ENCODE measurements around the gene PAPPA. TPM values are rescaled to one million over a fixed set of nuclear protein-coding genes. Genes with fewer than 3 reads are reported as not detected.

The PAPPA gene
- total and polyA plus RNA-seq, 7 experiments from 2014 or later: 0.07 to 0.64 (median 0.48) TPM; not detected in 4

GRCh38 chr9:116151966-116152381, 1.6 kb upstream of the PAPPA start:
- H3K27me3 Mint-ChIP-seq: peaks cover 63 to 76% (median 73%) of the 10 kb centered on the region in 5 donors
- H3K9me3 Mint-ChIP-seq: peaks cover 0 to 20% (median 2%) of the 10 kb centered on the region in 11 donors
- no peaks in the 10 kb centered on the region for H3K36me3 ChIP-seq (ENCODE audit: control insufficient read depth in 2 of 3, insufficient read depth in 3 of 3, low read length in 3 of 3)
- no peaks in the 10 kb centered on the region for H3K4me1 ChIP-seq (ENCODE audit: control insufficient read depth in 2 of 2, insufficient read depth in 2 of 2, low read length in 2 of 2)
- ChIA-PET CTCF (no interaction called here), POLR2A (no interaction called here)
- H3K27ac ChIP-seq (ENCODE audit: low read depth, low read length): no peak overlapping the region
- H3K36me3 Mint-ChIP-seq: peaks cover 0 to 5% (median 0%) of the 10 kb centered on the region in 5 donors
- intact Hi-C loops (cut with micrococcal nuclease): no loop called here
- no peaks in the 10 kb centered on the region for H3K27me3 ChIP-seq (ENCODE audit: control insufficient read depth in 2 of 2, insufficient read depth in 2 of 2, low read length in 2 of 2)
- H3K27ac Mint-ChIP-seq: no peak overlapping the region
- ATAC-seq: no peak
- H3K4me1 Mint-ChIP-seq: peaks cover 0 to 19% (median 5%) of the 10 kb centered on the region in 7 donors
- DNase-seq: no peak
- H3K4me3 ChIP-seq (ENCODE audit: low read length): no peak overlapping the region
- H3K9me3 ChIP-seq (ENCODE audit: control insufficient read depth in 2 of 3, low read length in 3 of 3): no peaks in the 10 kb centered on the region
- no peak overlapping the region for H3K4me3 Mint-ChIP-seq

GRCh38 chr9:116152390-116152789, 1.2 kb upstream of the PAPPA start:
- no peaks in the 10 kb centered on the region for H3K27me3 ChIP-seq (ENCODE audit: control insufficient read depth in 2 of 2, insufficient read depth in 2 of 2, low read length in 2 of 2)
- H3K27ac ChIP-seq (ENCODE audit: low read depth, low read length): no peak overlapping the region
- Mint-ChIP-seq H3K4me1 (peaks cover 0 to 19% (median 5%) of the 10 kb centered on the region in 7 donors), H3K9me3 (peaks cover 0 to 20% (median 2%) of the 10 kb centered on the region in 11 donors), H3K4me3 (peak overlapping the region in 1 of 10 donors; percentile 34), H3K27me3 (peaks cover 68 to 78% (median 75%) of the 10 kb centered on the region in 5 donors), H3K36me3 (peaks cover 0 to 5% (median 0%) of the 10 kb centered on the region in 5 donors), H3K27ac (no peak overlapping the region)
- intact Hi-C loops (cut with micrococcal nuclease): no loop called here
- DNase-seq: no peak
- no peaks in the 10 kb centered on the region for H3K9me3 ChIP-seq (ENCODE audit: control insufficient read depth in 2 of 3, low read length in 3 of 3)
- ChIA-PET CTCF (no interaction called here), POLR2A (no interaction called here)
- H3K4me3 ChIP-seq (ENCODE audit: low read length): no peak overlapping the region
- no peak for ATAC-seq
- H3K36me3 ChIP-seq (ENCODE audit: control insufficient read depth in 2 of 3, insufficient read depth in 3 of 3, low read length in 3 of 3): no peaks in the 10 kb centered on the region
- H3K4me1 ChIP-seq (ENCODE audit: control insufficient read depth in 2 of 2, insufficient read depth in 2 of 2, low read length in 2 of 2): no peaks in the 10 kb centered on the region

- DNase-seq (no peak), ATAC-seq (no peak)
- Histone ChIP-seq H3K27me3 (ENCODE audit: control insufficient read depth in 2 of 2, insufficient read depth in 2 of 2, low read length in 2 of 2) (no peaks in the 10 kb centered on the region), H3K4me3 (ENCODE audit: low read length) (no peak overlapping the region), H3K9me3 (ENCODE audit: control insufficient read depth in 2 of 3, low read length in 3 of 3) (no peaks in the 10 kb centered on the region), H3K27ac (ENCODE audit: low read depth, low read length) (no peak overlapping the region), H3K4me1 (ENCODE audit: control insufficient read depth in 2 of 2, insufficient read depth in 2 of 2, low read length in 2 of 2) (no peaks in the 10 kb centered on the region), H3K36me3 (ENCODE audit: control insufficient read depth in 2 of 3, insufficient read depth in 3 of 3, low read length in 3 of 3) (no peaks in the 10 kb centered on the region)
- POLR2A ChIA-PET: no interaction called here
- peaks cover 72 to 86% (median 79%) of the 10 kb centered on the region in 5 donors for H3K27me3 Mint-ChIP-seq
- H3K4me3 Mint-ChIP-seq: peak overlapping the region in 6 of 10 donors; percentile 33 to 62 (median 50)
- no peak overlapping the region for H3K27ac Mint-ChIP-seq
- H3K9me3 Mint-ChIP-seq: peaks cover 0 to 20% (median 2%) of the 10 kb centered on the region in 11 donors
- CTCF ChIA-PET: no interaction called here
- intact Hi-C loops (cut with micrococcal nuclease): no loop called here
- peaks cover 0 to 5% (median 0%) of the 10 kb centered on the region in 5 donors for H3K36me3 Mint-ChIP-seq
- peaks cover 0 to 19% (median 5%) of the 10 kb centered on the region in 7 donors for H3K4me1 Mint-ChIP-seq
Observed at GRCh38 chr9:116152941-116153764, 438 bp upstream of the PAPPA start.

- H3K36me3 Mint-ChIP-seq: peaks cover 0 to 5% (median 0%) of the 10 kb centered on the region in 5 donors
- no peak overlapping the region for H3K27ac Mint-ChIP-seq
- Histone ChIP-seq H3K27ac (ENCODE audit: low read depth, low read length) (no peak overlapping the region), H3K9me3 (ENCODE audit: control insufficient read depth in 2 of 3, low read length in 3 of 3) (no peaks in the 10 kb centered on the region), H3K4me1 (ENCODE audit: control insufficient read depth in 2 of 2, insufficient read depth in 2 of 2, low read length in 2 of 2) (no peaks in the 10 kb centered on the region), H3K36me3 (ENCODE audit: control insufficient read depth in 2 of 3, insufficient read depth in 3 of 3, low read length in 3 of 3) (no peaks in the 10 kb centered on the region), H3K4me3 (ENCODE audit: low read length) (no peak overlapping the region), H3K27me3 (ENCODE audit: control insufficient read depth in 2 of 2, insufficient read depth in 2 of 2, low read length in 2 of 2) (no peaks in the 10 kb centered on the region)
- POLR2A ChIA-PET: no interaction called here
- peaks cover 0 to 19% (median 5%) of the 10 kb centered on the region in 7 donors for H3K4me1 Mint-ChIP-seq
- DNase-seq: no peak
- ATAC-seq: no peak
- intact Hi-C loops (cut with micrococcal nuclease): no loop called here
- H3K4me3 Mint-ChIP-seq: peak overlapping the region in 1 of 10 donors; percentile 7
- peaks cover 76 to 88% (median 85%) of the 10 kb centered on the region in 5 donors for H3K27me3 Mint-ChIP-seq
- CTCF ChIA-PET: no interaction called here
- peaks cover 0 to 15% (median 5%) of the 10 kb centered on the region in 11 donors for H3K9me3 Mint-ChIP-seq
Observed at GRCh38 chr9:116154334-116154975, 864 bp downstream of the PAPPA start.

- intact Hi-C loops (cut with micrococcal nuclease): no loop called here
- H3K27me3 ChIP-seq (ENCODE audit: control insufficient read depth in 2 of 2, insufficient read depth in 2 of 2, low read length in 2 of 2): no peaks in the 10 kb centered on the region
- POLR2A ChIA-PET: no interaction called here
Observed at GRCh38 chr9:116154976-116155697, 1.5 kb downstream of the PAPPA start.

GRCh38 chr9:116155698-116156039, 2.1 kb downstream of the PAPPA start:
- no peak overlapping the region for H3K27ac Mint-ChIP-seq
- no peak for DNase-seq
- no peaks in the 10 kb centered on the region for H3K36me3 ChIP-seq (ENCODE audit: control insufficient read depth in 2 of 3, insufficient read depth in 3 of 3, low read length in 3 of 3)
- POLR2A ChIA-PET: no interaction called here
- peaks cover 0 to 15% (median 4%) of the 10 kb centered on the region in 11 donors for H3K9me3 Mint-ChIP-seq
- peaks cover 72 to 83% (median 78%) of the 10 kb centered on the region in 5 donors for H3K27me3 Mint-ChIP-seq
- H3K4me1 Mint-ChIP-seq: peaks cover 0 to 19% (median 5%) of the 10 kb centered on the region in 7 donors
- H3K27ac ChIP-seq (ENCODE audit: low read depth, low read length): no peak overlapping the region
- no peaks in the 10 kb centered on the region for H3K27me3 ChIP-seq (ENCODE audit: control insufficient read depth in 2 of 2, insufficient read depth in 2 of 2, low read length in 2 of 2)
- CTCF ChIA-PET: no interaction called here
- no peak for ATAC-seq
- intact Hi-C loops (cut with micrococcal nuclease): no loop called here
- H3K36me3 Mint-ChIP-seq: peaks cover 0 to 5% (median 0%) of the 10 kb centered on the region in 5 donors
- H3K4me3 ChIP-seq (ENCODE audit: low read length): no peak overlapping the region
- H3K4me1 ChIP-seq (ENCODE audit: control insufficient read depth in 2 of 2, insufficient read depth in 2 of 2, low read length in 2 of 2): no peaks in the 10 kb centered on the region
- H3K9me3 ChIP-seq (ENCODE audit: control insufficient read depth in 2 of 3, low read length in 3 of 3): no peaks in the 10 kb centered on the region
- peak overlapping the region in 2 of 10 donors; percentile 1 to 18 for H3K4me3 Mint-ChIP-seq

More at GRCh38 chr9:116154976-116155697, 1.5 kb downstream of the PAPPA start:
- peaks cover 0 to 19% (median 5%) of the 10 kb centered on the region in 7 donors for H3K4me1 Mint-ChIP-seq
- H3K36me3 Mint-ChIP-seq: peaks cover 0 to 5% (median 0%) of the 10 kb centered on the region in 5 donors
- ATAC-seq: no peak
- Histone ChIP-seq H3K4me3 (ENCODE audit: low read length) (no peak overlapping the region), H3K27ac (ENCODE audit: low read depth, low read length) (no peak overlapping the region), H3K4me1 (ENCODE audit: control insufficient read depth in 2 of 2, insufficient read depth in 2 of 2, low read length in 2 of 2) (no peaks in the 10 kb centered on the region), H3K9me3 (ENCODE audit: control insufficient read depth in 2 of 3, low read length in 3 of 3) (no peaks in the 10 kb centered on the region), H3K36me3 (ENCODE audit: control insufficient read depth in 2 of 3, insufficient read depth in 3 of 3, low read length in 3 of 3) (no peaks in the 10 kb centered on the region)
- peak overlapping the region in 4 of 10 donors; percentile 7 to 27 (median 16) for H3K4me3 Mint-ChIP-seq
- H3K9me3 Mint-ChIP-seq: peaks cover 0 to 15% (median 5%) of the 10 kb centered on the region in 11 donors
- CTCF ChIA-PET: no interaction called here
- no peak for DNase-seq
- no peak overlapping the region for H3K27ac Mint-ChIP-seq
- H3K27me3 Mint-ChIP-seq: peaks cover 76 to 83% (median 82%) of the 10 kb centered on the region in 5 donors
